HEK293 (cell line): Measurements from ENCODE around the gene STK39.

Experiments used
- CTCF ChIA-PET: fragments of 350-600 bp; formaldehyde crosslinking; extraction: SDS; loops from one replicate; lab custom pipeline; 2021; ENCODE audit warnings: antibody characterized with exemption; lab: Yijun Ruan, JAX
- POLR2A ChIA-PET: fragments of 300-600 bp; formaldehyde crosslinking; extraction: SDS; loops from one replicate; lab custom pipeline; 2020; ENCODE audit warnings: antibody characterized with exemption, inconsistent platforms; lab: Yijun Ruan, JAX
- H3K27ac ChIP-seq: fragments of 200-500 bp; sonication (Bioruptor generic); 2 replicates; pipeline ENCODE4 v1.5.1; 2014; ENCODE audit warnings: low read depth, low read length, control low read depth, inconsistent platforms; ENCODE audit errors: extremely low read depth
- H3K36me3 ChIP-seq, 2 experiments: fragments of 200-500 bp in 1 of 2; sonication (Bioruptor generic) in 1 of 2; 1 replicate in 1 of 2; 2 replicates in 1 of 2; pipeline ENCODE4 v1.5.1; 2014 to 2017; ENCODE audit warnings: inconsistent platforms in 2 of 2, low read length in 2 of 2; ENCODE audit not compliant: control insufficient read depth in 2 of 2, insufficient read depth in 1 of 2
- H3K4me1 ChIP-seq: fragments of 200-500 bp; sonication (Bioruptor generic); 2 replicates; pipeline ENCODE4 v1.5.1; 2014; ENCODE audit warnings: mild to moderate bottlenecking, low read length, inconsistent platforms; ENCODE audit not compliant: control insufficient read depth, insufficient read depth
- H3K4me3 ChIP-seq: 2 replicates; pipeline ENCODE4 v1.5.1; 2011; ENCODE audit warnings: low read depth, mild to moderate bottlenecking, control low read depth, low read length, moderate library complexity
- H3K9me3 ChIP-seq: fragments of 200-500 bp; sonication (Bioruptor generic); 2 replicates; pipeline ENCODE4 v1.5.1; 2014; ENCODE audit warnings: low read depth, low read length, inconsistent platforms; ENCODE audit not compliant: control insufficient read depth, insufficient read depth
- ATF2 ChIP-seq: fragments of 450-650 bp; formaldehyde crosslinking; IDR thresholded peaks from 2 replicates; pipeline ENCODE4 v1.5.1; 2016; ENCODE audit warnings: missing biosample characterization, missing genetic modification characterization, low read depth
- CTCF ChIP-seq: fragments of 450-650 bp; formaldehyde crosslinking; IDR thresholded peaks from 2 replicates; pipeline ENCODE4 v1.5.1; 2016; ENCODE audit warnings: missing biosample characterization, missing genetic modification characterization
- ZNF140 ChIP-seq: fragments of 450-650 bp; formaldehyde crosslinking; IDR thresholded peaks from 2 replicates; pipeline ENCODE4 v1.5.1; 2016; ENCODE audit warnings: missing biosample characterization, missing genetic modification characterization
- ZNF16 ChIP-seq: fragments of 450-650 bp; formaldehyde crosslinking; IDR thresholded peaks from 2 replicates; pipeline ENCODE4 v1.5.1; 2016; ENCODE audit warnings: low read depth, missing biosample characterization, missing genetic modification characterization
- ZNF211 ChIP-seq: fragments of 450-650 bp; formaldehyde crosslinking; IDR thresholded peaks from 2 replicates; pipeline ENCODE4 v1.5.1; 2016; ENCODE audit warnings: low read depth, missing biosample characterization, missing genetic modification characterization
- ZNF654 ChIP-seq: fragments of 450-650 bp; formaldehyde crosslinking; IDR thresholded peaks from 2 replicates; pipeline ENCODE4 v1.5.1; 2016; ENCODE audit warnings: low read depth, missing biosample characterization, missing genetic modification characterization
- ZNF660 ChIP-seq: fragments of 450-650 bp; IDR thresholded peaks from 2 replicates; pipeline ENCODE4 v1.5.1; 2018; ENCODE audit warnings: missing biosample characterization, mild to moderate bottlenecking, missing genetic modification characterization
- TF ChIP-seq, protein P1 (sequence below): fragments of 450-650 bp; formaldehyde crosslinking; IDR thresholded peaks from 2 replicates; pipeline ENCODE4 v1.5.1; 2016; ENCODE audit warnings: missing biosample characterization, missing genetic modification characterization

STK39 gene

DNA sequence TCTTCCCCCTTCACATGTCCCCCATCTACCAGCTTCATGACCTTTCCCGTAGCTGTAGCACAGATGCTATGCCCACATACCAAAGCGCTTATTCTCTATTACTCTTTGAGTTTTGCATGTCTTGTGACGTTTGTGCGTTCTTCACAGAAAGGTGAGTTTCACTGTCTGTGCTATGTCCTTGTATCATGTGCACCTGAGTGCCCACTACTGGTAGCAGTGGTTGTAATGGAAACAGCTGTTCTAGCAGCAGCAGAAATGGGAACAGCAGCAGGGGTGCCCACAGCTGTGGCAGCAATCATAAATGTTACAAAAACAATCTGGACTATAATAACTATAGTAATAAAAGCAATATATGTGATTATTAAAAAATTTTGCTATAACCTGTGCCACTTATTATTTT lies 127.1 kb downstream of the STK39 start:
- ChIA-PET CTCF (interaction anchor here (0.6 to 4.0 kb wide), 18 partner anchors 8 to 925 kb away, joined by 3 to 27 read pairs (median 5); no protein-coding TSS in a partner anchor), POLR2A (no interaction called here)
- Histone ChIP-seq H3K36me3 (peaks cover 5 to 22% of the 10 kb centered on the region in 2 experiments), H3K9me3 (no peaks in the 10 kb centered on the region), H3K27ac (no peak overlapping the region), H3K4me3 (no peak overlapping the region), H3K4me1 (no peaks in the 10 kb centered on the region)
- TF ChIP-seq ZNF16 (tag by site-specific recombination) (no peak), ZNF211 (tag by site-specific recombination) (no peak), ZNF660 (tag by site-specific recombination) (no peak)

- POLR2A ChIA-PET = no interaction called here
These were observed 127.8 kb downstream of the STK39 start for GRCh38 chr2:168119515-168120141.

DNA sequence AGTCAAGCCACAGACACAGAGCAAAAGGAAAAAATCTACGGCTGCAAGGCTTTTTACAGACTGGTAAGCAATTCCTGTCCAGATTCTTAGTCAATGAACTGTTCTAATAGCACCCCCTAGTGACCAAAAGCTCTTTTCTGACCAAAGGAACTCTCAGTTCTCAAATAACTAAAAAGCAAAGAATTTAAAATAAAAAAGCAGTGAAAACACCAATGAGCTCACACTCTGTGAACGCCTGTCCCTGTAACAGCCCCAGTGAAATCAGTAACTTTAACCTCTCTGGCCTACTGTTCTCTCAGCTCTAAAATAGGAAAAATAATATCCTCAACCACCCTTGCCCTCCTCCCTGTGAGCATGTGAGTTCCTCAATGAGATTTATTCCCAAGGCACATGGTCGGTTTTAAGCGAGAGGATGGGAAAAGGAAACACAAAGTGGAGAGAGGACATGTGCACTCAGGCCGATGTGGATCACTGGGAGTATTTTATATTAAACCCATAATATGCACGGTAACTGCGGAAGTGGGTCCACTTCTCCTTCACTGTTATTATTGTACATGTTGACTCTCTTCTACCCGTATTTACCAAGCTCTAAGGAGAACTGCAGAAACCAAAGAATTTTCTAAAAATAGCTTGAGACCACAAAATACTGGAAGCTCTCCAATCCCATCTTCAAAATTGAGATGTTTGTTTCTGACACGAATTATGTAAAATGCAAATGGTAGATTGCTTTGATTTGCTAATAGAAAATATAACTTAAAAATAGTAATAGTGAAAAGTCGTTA lies 128.5 kb downstream of the STK39 start:
- ChIA-PET POLR2A (interaction anchor here (1.0 kb wide), 1 partner anchor 826 kb away, joined by 3 read pairs; the partner anchor contains the start of gene B3GALT1), CTCF (interaction anchor here (0.6 to 4.0 kb wide), 74 partner anchors 8 to 1581 kb away, joined by 3 to 27 read pairs (median 4); partner anchors contain the start of gene B3GALT1)

More at GRCh38 chr2:168119515-168120141, 127.8 kb downstream of the STK39 start:
- CTCF ChIA-PET = interaction anchor here (0.5 to 4.0 kb wide), 59 partner anchors 9 to 1582 kb away, joined by 3 to 27 read pairs (median 4); no protein-coding TSS in a partner anchor
- no peaks in the 10 kb centered on the region for H3K9me3 ChIP-seq
- no peak overlapping the region for H3K4me3 ChIP-seq
- H3K36me3 ChIP-seq = peaks cover 5 to 24% of the 10 kb centered on the region in 2 experiments
- no peak overlapping the region for H3K27ac ChIP-seq
- TF ChIP-seq ZNF654 (tag by site-specific recombination) (peak; percentile 65), ZNF140 (tag by site-specific recombination) (no peak)
- H3K4me1 ChIP-seq = no peaks in the 10 kb centered on the region

More for the DNA sequence above, 128.5 kb downstream of the STK39 start:
- Histone ChIP-seq H3K36me3 (peaks cover 5 to 26% of the 10 kb centered on the region in 2 experiments; a peak in 2 of 3 replicates), H3K4me3 (no peak overlapping the region), H3K4me1 (no peaks in the 10 kb centered on the region), H3K27ac (no peak overlapping the region), H3K9me3 (no peaks in the 10 kb centered on the region)
- 0 out of 2 replicates have a peak, but pooled peaks have one; percentile 33 for TF ChIP-seq ZNF660 (tag by site-specific recombination)
- TF ChIP-seq ZNF654 (tag by site-specific recombination) = peak; percentile 72
- TF ChIP-seq CTCF (tag by site-specific recombination) = peak; percentile 51; the same call in 1 of the 2 replicates
- TF ChIP-seq, protein P1, sequence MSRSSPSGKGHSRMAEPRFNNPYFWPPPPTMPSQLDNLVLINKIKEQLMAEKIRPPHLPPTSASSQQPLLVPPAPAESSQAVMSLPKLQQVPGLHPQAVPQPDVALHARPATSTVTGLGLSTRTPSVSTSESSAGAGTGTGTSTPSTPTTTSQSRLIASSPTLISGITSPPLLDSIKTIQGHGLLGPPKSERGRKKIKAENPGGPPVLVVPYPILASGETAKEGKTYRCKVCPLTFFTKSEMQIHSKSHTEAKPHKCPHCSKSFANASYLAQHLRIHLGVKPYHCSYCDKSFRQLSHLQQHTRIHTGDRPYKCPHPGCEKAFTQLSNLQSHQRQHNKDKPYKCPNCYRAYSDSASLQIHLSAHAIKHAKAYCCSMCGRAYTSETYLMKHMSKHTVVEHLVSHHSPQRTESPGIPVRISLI (tag by site-specific recombination) = peak; percentile 45; the same call in 1 of the 2 replicates
- no peak for TF ChIP-seq ATF2 (tag by site-specific recombination)
